GM04504 (cell line): ENCODE measurements around the gene SMIM12.
"Not testable (repeated sequence)": the region's sequence is repeated elsewhere in the genome, so short reads cannot be mapped to it uniquely, and the experiment has no call there.

Source experiments
- DNase-seq: peaks from one replicate; pipeline ENCODE4 v3.0.0-alpha.2; 2012; ENCODE audit warnings: low read depth

Gene SMIM12

GRCh38 chr1:34843392-34844251 lies 15.9 kb downstream of the SMIM12 start:
- no peak for DNase-seq

GRCh38 chr1:34842952-34843371 lies 16.6 kb downstream of the SMIM12 start:
- no peak for DNase-seq

- DNase-seq, result no peak
These were observed 17.5 kb downstream of the SMIM12 start for GRCh38 chr1:34842073-34842472.

GRCh38 chr1:34840426-34840825 lies 19.1 kb downstream of the SMIM12 start:
- DNase-seq, result no peak

- no peak for DNase-seq
These were observed 19.8 kb downstream of the SMIM12 start for GRCh38 chr1:34839526-34840305.

- DNase-seq, result no peak
These were observed 25.8 kb downstream of the SMIM12 start for GRCh38 chr1:34833711-34834110.

GRCh38 chr1:34831721-34832246 lies 27.8 kb downstream of the SMIM12 start:
- DNase-seq, result no peak

GRCh38 chr1:34829250-34829649 lies 30.3 kb downstream of the SMIM12 start:
- peak; percentile 3 for DNase-seq

- no peak for DNase-seq
These were observed 30.9 kb downstream of the SMIM12 start for GRCh38 chr1:34828611-34829010.

- no peak for DNase-seq
These were observed 32.1 kb downstream of the SMIM12 start for GRCh38 chr1:34827341-34827941.

GRCh38 chr1:34825455-34826091 lies 34.0 kb downstream of the SMIM12 start:
- no peak for DNase-seq

GRCh38 chr1:34824817-34825454 lies 34.6 kb downstream of the SMIM12 start:
- no peak for DNase-seq

- no peak for DNase-seq
These were observed 37.3 kb downstream of the SMIM12 start for GRCh38 chr1:34822202-34822601.

- not testable (repeated sequence) for DNase-seq
These were observed 40.7 kb downstream of the SMIM12 start for GRCh38 chr1:34818862-34819261.

- DNase-seq, result no peak
These were observed 42.8 kb downstream of the SMIM12 start for GRCh38 chr1:34816778-34817177.

- DNase-seq, result no peak
These were observed 43.2 kb downstream of the SMIM12 start for GRCh38 chr1:34816332-34816731.

GRCh38 chr1:34810781-34811180 lies 48.8 kb downstream of the SMIM12 start:
- not testable (repeated sequence) for DNase-seq

- DNase-seq, result no peak
These were observed 51.3 kb downstream of the SMIM12 start for GRCh38 chr1:34808051-34808810.

- DNase-seq, result peak; percentile 18
These were observed 53.2 kb downstream of the SMIM12 start for GRCh38 chr1:34806396-34806795.

- no peak for DNase-seq
These were observed 55.8 kb downstream of the SMIM12 start for GRCh38 chr1:34803770-34804169.
